Upper lobe of left lung (tissue), 6 donors: Measurements from ENCODE around the gene ZSCAN10. TPM values are rescaled to one million over a fixed set of nuclear protein-coding genes. Genes with fewer than 3 reads are reported as not detected.
A peak's percentile ranks its signal among the peaks of the same experiment; 100 is the strongest.

ENCODE experiments used
- ATAC-seq, 2 donors: fragments of 200-7000 bp; cut with Tn5 transposase; one replicate each; pipeline ENCODE4 v1.9.1; 2022; ENCODE audit warnings: mild to moderate bottlenecking in 2 of 2, moderate library complexity in 2 of 2; ENCODE audit not compliant: low FRiP score in 2 of 2
- DNase-seq, 2 donors: peaks; one replicate each; pipeline ENCODE4 v3.0.0-alpha.2; 2019 to 2020
- H3K27ac ChIP-seq, 4 donors: fragments of 200-600 bp; sonication (generic); one replicate each; pipeline ENCODE4 v1.5.1; 2016 to 2019
- H3K27me3 ChIP-seq, 4 donors: fragments of 200-600 bp; sonication (generic); one replicate each; pipeline ENCODE4 v1.5.1; 2017 to 2019
- H3K36me3 ChIP-seq, 4 donors: fragments of 200-600 bp; sonication (generic); one replicate each; pipeline ENCODE4 v1.5.1; 2016 to 2019
- H3K4me1 ChIP-seq, 4 donors: fragments of 200-600 bp; sonication (generic); one replicate each; pipeline ENCODE4 v1.5.1; 2018 to 2019
- H3K4me3 ChIP-seq, 4 donors: fragments of 200-600 bp; sonication (generic); one replicate each; pipeline ENCODE4 v1.5.1; 2017 to 2019; ENCODE audit warnings: mild to moderate bottlenecking in 2 of 4, moderate library complexity in 1 of 4
- H3K9me3 ChIP-seq, 4 donors: fragments of 200-600 bp; sonication (generic); one replicate each; pipeline ENCODE4 v1.5.1; 2018 to 2019
- CTCF ChIP-seq, 6 experiments: fragments of 450-650 bp in 4 of 6; fragments of 200-600 bp in 2 of 6; sonication (generic) in 2 of 6; IDR thresholded peaks; one replicate each; pipeline ENCODE4 v1.5.1; 2016 to 2019; ENCODE audit warnings: antibody characterized with exemption in 6 of 6
- EP300 ChIP-seq, 4 donors: sonication (generic); formaldehyde crosslinking; IDR thresholded peaks; one replicate each; pipeline ENCODE4 v1.5.1; 2017; ENCODE audit warnings: antibody characterized with exemption in 4 of 4, control low read depth in 2 of 4
- POLR2A ChIP-seq, 4 donors: fragments of 450-650 bp; IDR thresholded peaks; one replicate each; pipeline ENCODE4 v1.5.1; 2016 to 2017; ENCODE audit warnings: antibody characterized with exemption in 4 of 4, mild to moderate bottlenecking in 2 of 4
- POLR2AphosphoS5 ChIP-seq, 2 donors: sonication (generic); formaldehyde crosslinking; IDR thresholded peaks; one replicate each; pipeline ENCODE4 v1.5.1; 2017; ENCODE audit warnings: antibody characterized with exemption in 2 of 2
- WGBS, 2 donors: methylation state at CpG; one replicate each; pipeline ENCODE4 v1.1.5; 2017 to 2018; 5-methylcytosine and 5-hydroxymethylcytosine counted together
- total RNA-seq, 6 donors: library from RNA; depleted of rRNA in 4 of 6; stranded (reverse); fragments of >200 nt in 4 of 6; gene quantifications; one replicate each; pipeline versions ENCODE4 v1.1.0 to v1.2.1, GENCODE V29; 2016 to 2021
- donor health status: DM: no; HTN: no; CAD: no; lungs with moderate emphysema.
- donor health status: DM: no; HTN: yes; CAD: no; lungs with severe emphysema.

ZSCAN10 gene
- 1 to 10 TPM in 1 of 6 donors, under 1 TPM in 3, not detected in 2; 0.17 to 1.0 (median 0.28) TPM for total RNA-seq

DNA sequence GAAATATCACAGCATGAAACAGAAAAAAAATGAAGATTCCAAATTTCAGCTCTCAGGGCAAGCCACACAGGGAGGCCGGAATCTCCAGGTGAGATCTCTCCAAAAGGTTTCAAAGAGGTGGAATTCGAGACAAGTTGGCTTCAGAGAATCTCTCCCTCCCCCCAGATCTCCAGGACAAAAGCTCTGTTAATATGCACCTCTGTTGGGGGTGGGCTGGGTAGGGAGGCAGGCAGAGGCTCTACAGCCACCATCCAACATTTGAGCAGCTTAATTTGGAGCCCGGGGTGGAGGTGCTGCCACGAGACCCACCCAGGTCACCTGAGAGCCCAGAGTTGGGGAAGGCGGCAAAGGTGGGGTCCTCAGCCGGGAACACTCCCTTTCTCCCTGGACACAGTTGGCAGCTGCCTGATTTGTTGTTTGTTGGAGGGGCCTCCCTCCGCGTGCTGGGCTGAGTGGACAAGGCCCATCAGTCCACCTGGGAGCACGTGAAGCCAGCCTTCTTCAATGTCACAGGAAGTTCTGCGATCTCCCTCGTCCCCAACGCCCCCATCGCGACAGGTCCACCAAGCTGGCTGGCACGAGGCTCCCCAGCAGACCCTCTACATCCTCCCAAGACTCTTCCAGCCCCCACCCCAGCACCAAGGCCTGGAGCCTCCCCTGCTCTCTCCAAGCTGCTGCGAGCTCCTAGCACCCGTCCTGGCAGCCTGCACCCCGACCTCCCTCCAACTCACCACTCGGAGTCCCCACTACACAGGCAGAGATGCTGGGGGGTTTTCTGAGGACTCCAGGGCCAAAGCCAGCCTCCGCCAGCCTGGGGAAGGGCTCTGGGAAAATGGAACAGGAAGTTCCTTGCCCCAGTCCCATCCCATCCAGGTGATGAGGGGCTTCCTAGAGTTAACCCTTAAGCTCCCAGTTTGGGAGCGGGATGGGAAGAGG, at the start of gene ZSCAN10:
Gene ZSCAN10 (minus strand): TSS at position 836 of the 936 bp plus-strand sequence. CDS start 6,357 bp downstream, outside the sequence.
- peak within 1 kb of the TSS in 3 of 4 donors; percentile 12 to 57 (median 54) for H3K27ac ChIP-seq
- H3K4me1 ChIP-seq, result peaks cover 23 to 40% (median 34%) of the 10 kb centered on the region in 4 donors
- ATAC-seq (no peak), DNase-seq (no peak)
- H3K4me3 ChIP-seq, result peak within 1 kb of the TSS in 3 of 4 donors; percentile 18 to 39 (median 31)
- H3K27me3 ChIP-seq, result no peaks in the 10 kb centered on the region
- WGBS, 2 donors, result 58 to 60% methylated on average over 12 to 21 of the region's 21 CpGs
- no peaks in the 10 kb centered on the region for H3K9me3 ChIP-seq
- TF ChIP-seq POLR2AphosphoS5 (IDR thresholded peaks at IDR 0.05), result no peak
- no peak for TF ChIP-seq EP300 (IDR thresholded peaks at IDR 0.05)
- no peak for TF ChIP-seq POLR2A (IDR thresholded peaks at IDR 0.05)
- TF ChIP-seq CTCF (IDR thresholded peaks at IDR 0.05), result no peak
- H3K36me3 ChIP-seq, result no peaks in the 10 kb centered on the region

GRCh38 chr16:3148256-3149192, 49.4 kb upstream of the ZSCAN10 start:
- no peak for TF ChIP-seq POLR2A (IDR thresholded peaks at IDR 0.05)
- TF ChIP-seq POLR2AphosphoS5 (IDR thresholded peaks at IDR 0.05), result no peak
- Histone ChIP-seq H3K27me3 (no peaks in the 10 kb centered on the region), H3K36me3 (no peaks in the 10 kb centered on the region), H3K4me1 (peaks cover 21 to 36% (median 28%) of the 10 kb centered on the region in 4 donors), H3K4me3 (no peak overlapping the region), H3K9me3 (no peaks in the 10 kb centered on the region), H3K27ac (no peak overlapping the region)
- DNase-seq, result no peak
- ATAC-seq, result no peak
- WGBS, 2 donors, result 91 to 94% methylated on average over 6 to 13 of the region's 13 CpGs

- Histone ChIP-seq H3K9me3 (no peaks in the 10 kb centered on the region), H3K27me3 (no peaks in the 10 kb centered on the region), H3K27ac (no peak overlapping the region), H3K4me3 (no peak overlapping the region), H3K36me3 (peaks cover 0 to 3% (median 1%) of the 10 kb centered on the region in 4 donors), H3K4me1 (peaks cover 21 to 34% (median 27%) of the 10 kb centered on the region in 4 donors)
- ATAC-seq (no peak), DNase-seq (no peak)
- 89 to 95% methylated on average over 5 of the region's 5 CpGs for WGBS, 2 donors
- TF ChIP-seq CTCF (IDR thresholded peaks at IDR 0.05) (no peak), POLR2A (IDR thresholded peaks at IDR 0.05) (no peak), POLR2AphosphoS5 (IDR thresholded peaks at IDR 0.05) (no peak), EP300 (IDR thresholded peaks at IDR 0.05) (no peak)
Observed at GRCh38 chr16:3147757-3148104, 48.6 kb upstream of the ZSCAN10 start.

- peaks cover 16 to 28% (median 22%) of the 10 kb centered on the region in 4 donors for H3K4me1 ChIP-seq
- no peaks in the 10 kb centered on the region for H3K9me3 ChIP-seq
- H3K36me3 ChIP-seq, result peaks cover 0 to 9% (median 7%) of the 10 kb centered on the region in 4 donors
- ATAC-seq (no peak), DNase-seq (peak in 1 of 2 donors; percentile 81)
- H3K27ac ChIP-seq, result no peak overlapping the region
- 91 to 92% methylated on average over 14 of the region's 16 CpGs for WGBS, 2 donors
- no peaks in the 10 kb centered on the region for H3K27me3 ChIP-seq
- H3K4me3 ChIP-seq, result no peak overlapping the region
- TF ChIP-seq POLR2A (IDR thresholded peaks at IDR 0.05) (no peak), EP300 (IDR thresholded peaks at IDR 0.05) (no peak), POLR2AphosphoS5 (IDR thresholded peaks at IDR 0.05) (no peak), CTCF (IDR thresholded peaks at IDR 0.05) (no peak)
Observed at GRCh38 chr16:3147046-3147756, 48.1 kb upstream of the ZSCAN10 start.
